GM21526 (cell line): ENCODE measurements around the gene ZP3.
A peak's percentile ranks its signal among the peaks of the same experiment; 100 is the strongest.
"Not testable (repeated sequence)": the region's sequence is repeated elsewhere in the genome, so short reads cannot be mapped to it uniquely, and the experiment has no call there.

Source experiments
- ATAC-seq: cut with Tn5 transposase; IDR thresholded peaks from one replicate; pipeline ENCODE4 v1.9.1; 2021; ENCODE audit warnings: moderate library complexity; ENCODE audit not compliant: unreplicated experiment, low FRiP score

The ZP3 gene

GRCh38 chr7:76480403-76481253, 55.9 kb downstream of the ZP3 start:
- ATAC-seq: not testable (repeated sequence)

DNA sequence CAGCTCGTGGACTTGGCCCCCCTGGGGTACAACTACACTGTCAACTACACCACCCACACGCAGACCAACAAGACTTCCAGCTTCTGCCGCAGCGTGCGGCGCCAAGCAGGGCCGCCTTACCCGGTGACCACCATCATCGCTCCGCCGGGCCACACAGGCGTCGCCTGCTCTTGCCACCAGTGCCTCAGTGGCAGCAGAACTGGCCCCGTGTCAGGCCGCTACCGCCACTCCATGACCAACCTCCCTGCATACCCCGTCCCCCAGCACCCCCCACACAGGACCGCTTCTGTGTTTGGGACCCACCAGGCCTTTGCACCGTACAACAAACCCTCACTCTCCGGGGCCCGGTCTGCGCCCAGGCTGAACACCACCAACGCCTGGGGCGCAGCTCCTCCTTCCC, 57.9 kb downstream of the ZP3 start:
- not testable (repeated sequence) for ATAC-seq

- ATAC-seq: not testable (repeated sequence)
These were observed 58.3 kb downstream of the ZP3 start for GRCh38 chr7:76483081-76483480.

DNA sequence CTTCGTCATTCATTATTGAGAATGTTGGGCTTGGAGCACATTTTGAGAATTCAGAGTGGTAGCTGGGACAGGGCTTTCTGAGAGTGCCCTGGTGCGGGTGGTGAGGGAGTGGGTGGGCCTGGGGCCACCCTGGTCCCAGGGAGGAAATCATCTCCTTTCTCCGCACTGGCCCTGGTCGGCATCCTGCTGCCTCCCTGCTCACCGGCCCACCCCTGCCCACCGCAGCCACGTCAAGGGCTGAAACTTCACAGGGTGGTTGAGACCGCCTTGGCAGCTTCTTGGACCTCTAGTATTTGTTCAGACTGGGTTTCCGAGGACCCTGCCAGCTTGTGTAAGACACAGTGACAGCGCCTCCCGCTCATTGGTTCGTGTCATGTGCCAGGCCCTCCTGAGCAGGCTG, 59.7 kb downstream of the ZP3 start:
- not testable (repeated sequence) for ATAC-seq

DNA sequence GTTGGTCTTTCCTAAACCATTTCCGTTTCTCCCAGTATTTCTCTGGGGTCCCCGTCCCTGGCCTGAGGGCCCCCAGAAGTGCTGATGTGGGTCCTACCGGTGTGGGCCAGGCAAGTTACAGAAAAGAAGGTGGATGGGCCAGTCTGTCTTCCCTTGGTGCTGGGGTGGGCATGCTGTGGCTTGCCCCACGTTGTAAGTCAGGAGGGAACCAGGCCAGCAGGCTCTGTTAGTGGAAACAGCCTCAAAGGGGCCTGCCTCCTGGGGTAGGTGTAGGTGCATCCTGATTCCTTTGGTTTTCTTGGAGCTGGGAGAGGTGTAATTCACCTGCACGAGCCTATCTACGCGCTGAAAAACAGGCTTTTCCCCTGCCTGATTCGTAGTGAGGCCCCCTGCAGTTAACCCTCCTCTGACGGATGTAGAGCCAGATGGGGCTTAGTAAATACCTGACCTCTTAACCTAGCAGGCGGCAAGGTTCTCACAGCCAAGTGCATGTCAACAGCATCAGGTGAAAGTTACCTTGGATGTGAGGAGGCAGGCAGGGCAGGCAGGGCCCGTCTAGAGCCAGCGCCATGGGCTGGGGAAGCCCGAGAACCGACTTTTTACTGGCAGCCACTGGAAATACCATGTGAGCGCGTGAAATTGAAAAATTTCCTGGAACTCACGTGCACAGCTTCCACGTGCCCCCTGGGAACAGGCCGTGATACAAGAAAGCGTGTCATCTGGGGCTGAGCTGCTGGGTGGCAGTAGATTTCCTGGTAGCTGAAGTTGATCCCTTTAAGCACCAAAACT, 61.3 kb downstream of the ZP3 start:
- peak; percentile 5 for ATAC-seq

GRCh38 chr7:76486618-76487017, 61.9 kb downstream of the ZP3 start:
- ATAC-seq: peak; percentile 97

DNA sequence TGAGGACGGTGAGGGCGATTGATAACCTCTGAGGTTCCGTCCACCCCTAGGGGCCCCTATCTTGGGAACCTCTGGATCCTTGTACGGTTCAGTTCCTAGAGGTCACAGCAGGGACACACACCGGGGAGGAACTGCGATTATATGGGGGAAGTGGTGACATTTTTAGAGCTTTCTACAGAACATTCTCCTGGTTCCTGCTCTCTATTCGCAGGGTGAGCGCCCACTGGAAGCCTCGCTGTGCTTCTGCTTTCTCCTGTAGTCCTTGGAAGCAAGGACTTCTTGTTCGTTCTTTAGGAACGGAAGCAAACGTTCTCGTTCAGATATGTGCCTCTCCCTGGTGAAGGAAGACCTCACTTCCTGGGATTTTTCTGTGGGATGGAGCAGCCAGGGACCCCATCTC, 63.2 kb downstream of the ZP3 start:
- ATAC-seq: not testable (repeated sequence)
